ENCODE measurements around the gene PHF20.

DNA sequence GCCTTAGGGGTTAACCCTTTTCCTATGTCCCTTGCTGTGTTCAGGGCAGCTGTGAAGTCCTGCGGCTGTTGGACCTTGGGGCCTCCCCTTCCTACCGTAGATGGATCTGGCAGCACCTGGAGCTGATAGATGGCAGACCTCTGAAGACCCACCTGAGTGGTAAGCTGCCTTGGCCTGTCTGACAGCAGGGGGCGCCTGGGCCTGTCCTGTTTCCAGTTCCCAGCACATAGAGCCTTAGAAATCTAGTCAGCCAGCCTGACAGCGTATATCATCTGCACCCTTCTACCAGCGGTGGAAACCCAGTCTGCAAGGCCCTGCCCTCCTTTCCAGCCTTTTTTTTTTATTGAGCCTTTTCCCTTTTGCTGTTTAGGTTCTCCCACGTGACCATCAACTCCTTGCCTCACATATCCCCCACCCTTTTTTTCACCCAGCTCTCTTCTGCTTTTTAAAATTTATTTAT lies 223.2 kb downstream of the PHF20 start:
- TF ChIP-seq EZH2phosphoT487 (IDR thresholded peaks at IDR 0.05; ENCODE audit: insufficient read depth, low read depth): no peak
- no peak for TF ChIP-seq EZH2 (IDR thresholded peaks at IDR 0.05; ENCODE audit: insufficient read depth, poor library complexity, severe bottlenecking)
